Measurements from ENCODE around the gene E2F8. TPM values are rescaled to one million over a fixed set of nuclear protein-coding genes. Genes with fewer than 3 reads are reported as not detected.

The E2F8 gene
- total RNA-seq, 1 experiment from 2014 or later: 19.5 TPM

GRCh38 chr11:19185036-19185435 is 55.7 kb downstream of the E2F8 start:
- intact Hi-C loops (cut with micrococcal nuclease; ENCODE audit: unreplicated experiment): no loop called here
- TF ChIP-seq EZH2 (IDR thresholded peaks at IDR 0.05; ENCODE audit: borderline replicate concordance, low read depth, low read length, poor library complexity, severe bottlenecking): no peak
- TF ChIP-seq, protein P1, sequence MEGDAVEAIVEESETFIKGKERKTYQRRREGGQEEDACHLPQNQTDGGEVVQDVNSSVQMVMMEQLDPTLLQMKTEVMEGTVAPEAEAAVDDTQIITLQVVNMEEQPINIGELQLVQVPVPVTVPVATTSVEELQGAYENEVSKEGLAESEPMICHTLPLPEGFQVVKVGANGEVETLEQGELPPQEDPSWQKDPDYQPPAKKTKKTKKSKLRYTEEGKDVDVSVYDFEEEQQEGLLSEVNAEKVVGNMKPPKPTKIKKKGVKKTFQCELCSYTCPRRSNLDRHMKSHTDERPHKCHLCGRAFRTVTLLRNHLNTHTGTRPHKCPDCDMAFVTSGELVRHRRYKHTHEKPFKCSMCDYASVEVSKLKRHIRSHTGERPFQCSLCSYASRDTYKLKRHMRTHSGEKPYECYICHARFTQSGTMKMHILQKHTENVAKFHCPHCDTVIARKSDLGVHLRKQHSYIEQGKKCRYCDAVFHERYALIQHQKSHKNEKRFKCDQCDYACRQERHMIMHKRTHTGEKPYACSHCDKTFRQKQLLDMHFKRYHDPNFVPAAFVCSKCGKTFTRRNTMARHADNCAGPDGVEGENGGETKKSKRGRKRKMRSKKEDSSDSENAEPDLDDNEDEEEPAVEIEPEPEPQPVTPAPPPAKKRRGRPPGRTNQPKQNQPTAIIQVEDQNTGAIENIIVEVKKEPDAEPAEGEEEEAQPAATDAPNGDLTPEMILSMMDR (conservative IDR thresholded peaks at IDR 0.05; ENCODE audit: low read depth, low read length): no peak
- POLR2A ChIA-PET (ENCODE audit: low non-redundant PET): no interaction called here
- Histone ChIP-seq H3K4me1 (ENCODE audit: insufficient read depth, low read length, poor library complexity, severe bottlenecking) (peaks cover 16% of the 10 kb centered on the region), H3K27ac (ENCODE audit: low read depth, low read length, poor library complexity, severe bottlenecking) (no peak overlapping the region), H3K36me3 (ENCODE audit: insufficient read depth, low read length, poor library complexity, severe bottlenecking) (no peaks in the 10 kb centered on the region), H3K4me3 (ENCODE audit: low read depth, low read length, poor library complexity, severe bottlenecking) (no peak overlapping the region), H3K27me3 (replicated peaks; ENCODE audit: insufficient read depth, low read depth, low read length, poor library complexity) (no peaks in the 10 kb centered on the region), H3K9me3 (ENCODE audit: low read depth, low read length, poor library complexity, severe bottlenecking) (no peaks in the 10 kb centered on the region)
- no TSS peak for BruUV-seq (replicated peaks)
- CTCF ChIA-PET: no interaction called here
- DNase-seq (ENCODE audit: low spot score): peak; percentile 63

- no peaks in the 10 kb centered on the region for H3K27me3 ChIP-seq (replicated peaks; ENCODE audit: insufficient read depth, low read depth, low read length, poor library complexity)
- H3K27ac ChIP-seq (ENCODE audit: low read depth, low read length, poor library complexity, severe bottlenecking): no peak overlapping the region
- H3K4me3 ChIP-seq (ENCODE audit: low read depth, low read length, poor library complexity, severe bottlenecking): no peak overlapping the region
- intact Hi-C loops (cut with micrococcal nuclease; ENCODE audit: unreplicated experiment): no loop called here
- ChIA-PET POLR2A (ENCODE audit: low non-redundant PET) (no interaction called here), CTCF (no interaction called here)
- no TSS peak for BruUV-seq (replicated peaks)
- TF ChIP-seq, protein P1 (conservative IDR thresholded peaks at IDR 0.05; ENCODE audit: low read depth, low read length): no peak
- no peak for TF ChIP-seq EZH2 (IDR thresholded peaks at IDR 0.05; ENCODE audit: borderline replicate concordance, low read depth, low read length, poor library complexity, severe bottlenecking)
- H3K9me3 ChIP-seq (ENCODE audit: low read depth, low read length, poor library complexity, severe bottlenecking): no peaks in the 10 kb centered on the region
- H3K36me3 ChIP-seq (ENCODE audit: insufficient read depth, low read length, poor library complexity, severe bottlenecking): no peaks in the 10 kb centered on the region
- peak; percentile 76 for DNase-seq (ENCODE audit: low spot score)
- H3K4me1 ChIP-seq (ENCODE audit: insufficient read depth, low read length, poor library complexity, severe bottlenecking): peaks cover 16% of the 10 kb centered on the region
Measured at GRCh38 chr11:19183646-19184045, 57.1 kb downstream of the E2F8 start.

GRCh38 chr11:19181531-19182261 is 59.0 kb downstream of the E2F8 start:
- TF ChIP-seq, protein P1 (conservative IDR thresholded peaks at IDR 0.05; ENCODE audit: low read depth, low read length): no peak
- no peak for TF ChIP-seq EZH2 (IDR thresholded peaks at IDR 0.05; ENCODE audit: borderline replicate concordance, low read depth, low read length, poor library complexity, severe bottlenecking)
- DNase-seq (ENCODE audit: low spot score): no peak
- BruUV-seq (replicated peaks): no TSS peak
- CTCF ChIA-PET: no interaction called here
- intact Hi-C loops (cut with micrococcal nuclease; ENCODE audit: unreplicated experiment): no loop called here
- peaks cover 16% of the 10 kb centered on the region for H3K4me1 ChIP-seq (ENCODE audit: insufficient read depth, low read length, poor library complexity, severe bottlenecking)
- POLR2A ChIA-PET (ENCODE audit: low non-redundant PET): no interaction called here
- H3K27me3 ChIP-seq (replicated peaks; ENCODE audit: insufficient read depth, low read depth, low read length, poor library complexity): no peaks in the 10 kb centered on the region
- no peak overlapping the region for H3K4me3 ChIP-seq (ENCODE audit: low read depth, low read length, poor library complexity, severe bottlenecking)
- H3K36me3 ChIP-seq (ENCODE audit: insufficient read depth, low read length, poor library complexity, severe bottlenecking): no peaks in the 10 kb centered on the region
- no peak overlapping the region for H3K27ac ChIP-seq (ENCODE audit: low read depth, low read length, poor library complexity, severe bottlenecking)
- no peaks in the 10 kb centered on the region for H3K9me3 ChIP-seq (ENCODE audit: low read depth, low read length, poor library complexity, severe bottlenecking)

All from A673 (cell line).